ENCODE data around the gene STAMBPL1.

Gene STAMBPL1

DNA sequence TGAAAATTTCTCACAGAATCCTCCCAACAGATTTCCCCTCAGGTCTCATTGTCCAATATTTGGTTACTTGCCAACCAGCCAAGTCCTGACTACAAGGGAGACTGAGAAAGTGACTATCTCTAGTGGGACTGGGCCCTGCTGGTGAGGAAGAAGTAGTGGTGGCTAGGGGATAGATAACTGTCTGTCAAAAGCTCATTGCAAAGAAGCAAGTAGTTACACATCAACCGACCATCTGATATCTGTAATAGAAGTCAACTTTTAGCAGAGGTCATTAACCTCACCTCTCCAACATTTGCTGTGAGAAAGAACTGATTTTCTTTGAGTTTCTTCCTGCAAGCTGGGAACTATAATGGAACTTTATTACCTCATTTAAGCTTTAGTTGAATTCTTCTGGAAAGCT, 15.2 kb downstream of the STAMBPL1 start:
- DNase-seq, result no peak

DNA sequence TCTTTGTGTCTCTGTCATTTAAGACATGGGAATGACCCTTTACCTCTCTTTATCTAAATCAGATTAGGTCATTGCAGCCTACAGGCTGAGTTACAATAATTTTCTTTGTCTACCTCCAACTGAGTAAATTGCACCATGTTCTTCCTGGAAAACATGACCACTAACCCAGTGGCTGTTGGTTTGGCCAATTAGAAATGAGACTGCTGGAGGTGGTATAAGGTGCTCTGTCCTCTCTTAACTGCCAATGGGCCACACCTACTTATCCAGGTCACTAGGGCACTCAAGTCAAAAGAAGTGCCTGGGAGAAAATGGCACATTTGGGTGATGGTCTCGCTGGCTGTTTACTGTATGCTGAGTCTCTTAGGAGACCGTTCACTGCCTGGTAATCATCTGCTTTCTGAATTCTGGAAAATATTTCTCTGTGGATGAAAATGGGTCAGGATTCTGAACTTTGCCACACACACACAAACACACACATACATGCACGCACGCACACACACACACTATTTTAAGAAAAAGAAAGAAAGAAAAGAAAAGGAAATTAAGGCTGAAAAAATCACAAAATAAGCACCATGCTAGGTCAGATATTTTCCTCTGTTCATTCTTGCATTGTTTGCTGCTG, 16.4 kb downstream of the STAMBPL1 start:
- no peak for DNase-seq

GRCh38 chr10:88896994-88897853, 17.2 kb downstream of the STAMBPL1 start:
- peak; percentile 10 for DNase-seq

- no peak for DNase-seq
Observed at GRCh38 chr10:88898727-88899126, 18.7 kb downstream of the STAMBPL1 start.

DNA sequence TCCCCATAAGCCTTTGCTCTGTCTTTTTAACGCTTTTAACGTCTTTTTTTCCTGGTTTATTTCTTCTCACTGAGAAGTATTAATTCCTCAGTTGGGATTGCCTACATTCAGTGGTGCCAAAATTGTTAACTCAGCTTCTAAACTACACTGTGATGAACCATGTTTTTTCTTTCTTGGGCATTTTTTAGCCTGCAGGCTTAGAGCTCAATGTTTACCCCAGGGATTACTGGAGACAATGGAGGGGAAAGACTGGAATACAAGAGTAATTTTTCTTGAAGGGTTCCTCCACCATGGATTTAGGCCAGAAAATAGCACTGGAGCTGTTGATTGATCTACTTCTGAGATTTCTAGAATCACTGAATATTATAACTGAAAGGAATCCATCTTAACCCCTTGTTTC, 19.8 kb downstream of the STAMBPL1 start:
- DNase-seq, result no peak

- no peak for DNase-seq
Observed at GRCh38 chr10:88901206-88901983, 21.4 kb downstream of the STAMBPL1 start.

GRCh38 chr10:88901984-88902789, 22.1 kb downstream of the STAMBPL1 start:
- DNase-seq, result no peak

GRCh38 chr10:88903715-88904114, 23.7 kb downstream of the STAMBPL1 start:
- no peak for DNase-seq

- DNase-seq, result no peak
Observed at GRCh38 chr10:88906921-88907320, 26.9 kb downstream of the STAMBPL1 start.

GRCh38 chr10:88908194-88908593, 28.1 kb downstream of the STAMBPL1 start:
- DNase-seq, result no peak

GRCh38 chr10:88911116-88911515, 31.1 kb downstream of the STAMBPL1 start:
- no peak for DNase-seq

DNA sequence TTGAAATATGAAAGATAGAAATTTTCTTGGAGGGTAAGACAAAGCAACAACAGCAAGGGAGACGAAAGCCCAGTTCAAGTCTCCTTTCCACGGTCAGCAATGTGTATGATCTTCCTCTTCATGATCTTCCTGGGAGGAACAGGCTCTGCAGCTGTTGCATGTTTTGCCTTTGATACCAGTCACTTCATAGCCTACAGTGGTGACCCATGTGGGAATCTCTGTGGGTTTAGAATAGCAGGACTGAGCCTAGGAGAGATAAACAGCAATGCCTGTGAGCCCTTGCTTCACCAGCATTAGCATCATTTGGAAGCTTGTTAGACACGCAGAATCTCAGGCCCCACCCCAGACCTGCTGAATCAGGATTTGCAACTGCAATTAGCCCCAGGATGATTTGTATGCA, 31.8 kb downstream of the STAMBPL1 start:
- DNase-seq, result no peak

- peak; percentile 69 for DNase-seq
Observed at GRCh38 chr10:88913127-88913526, 33.1 kb downstream of the STAMBPL1 start.

- no peak for DNase-seq
Observed at GRCh38 chr10:88913788-88914187, 33.7 kb downstream of the STAMBPL1 start.

GRCh38 chr10:88915781-88916180, 35.7 kb downstream of the STAMBPL1 start:
- no peak for DNase-seq

- DNase-seq, result no peak
Observed at GRCh38 chr10:88916231-88916630, 36.2 kb downstream of the STAMBPL1 start.

DNA sequence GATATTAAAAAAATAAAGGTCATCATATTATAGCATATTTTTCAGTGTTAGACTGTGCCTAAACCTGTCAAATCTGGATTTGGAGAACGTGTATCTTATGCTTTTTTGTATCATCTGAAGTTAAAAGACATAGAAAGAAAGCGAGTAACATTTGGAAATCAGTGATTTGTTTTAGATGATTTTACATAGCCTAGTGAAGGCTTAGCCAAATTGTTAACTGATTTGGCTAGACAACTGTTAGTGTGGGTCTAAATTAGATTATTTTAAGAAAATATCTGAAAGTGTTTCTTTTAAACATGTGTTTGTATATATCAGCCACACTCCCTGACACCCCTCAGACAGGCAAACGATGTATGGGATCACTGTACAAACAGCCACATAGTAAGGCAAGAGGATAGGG, 36.9 kb downstream of the STAMBPL1 start:
- no peak for DNase-seq

- no peak for DNase-seq
Observed at GRCh38 chr10:88918191-88918905, 38.3 kb downstream of the STAMBPL1 start.

DNA sequence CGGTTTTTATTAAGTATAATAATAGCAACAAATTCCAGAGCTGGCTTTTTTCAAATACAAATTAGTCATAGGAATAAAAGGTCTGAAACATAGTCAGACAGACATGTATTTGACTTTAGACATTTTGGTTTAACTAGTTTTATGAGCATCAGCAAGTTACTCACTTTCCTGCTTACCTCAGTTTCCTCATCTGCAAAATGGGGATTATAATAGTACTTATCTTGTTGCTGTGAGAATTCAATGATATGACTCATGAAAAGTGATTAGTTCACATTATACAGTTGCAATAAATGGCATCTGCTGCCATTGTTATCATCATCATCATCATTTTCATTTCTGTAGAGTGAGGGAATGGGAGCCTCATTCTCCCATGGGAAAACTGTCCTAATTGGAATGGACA, 39.0 kb downstream of the STAMBPL1 start:
- no peak for DNase-seq

DNA sequence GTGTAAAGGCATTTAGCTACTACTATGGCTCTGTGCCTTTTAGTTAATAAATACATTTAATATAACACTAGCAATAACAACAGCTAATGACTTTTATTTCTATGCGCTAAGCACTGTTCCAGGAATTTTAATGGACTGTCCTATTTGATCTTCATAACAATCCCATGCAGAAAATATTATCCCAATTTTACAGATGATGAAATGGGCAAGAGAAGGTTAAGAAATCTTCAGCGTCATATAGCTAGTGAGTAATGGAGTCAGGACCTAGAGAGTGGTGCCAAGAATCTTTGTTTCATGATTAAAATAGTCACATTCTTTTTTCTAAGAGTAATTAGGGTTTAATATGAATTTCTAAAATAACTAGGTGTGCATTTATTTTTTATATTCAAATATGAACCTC, 40.2 kb downstream of the STAMBPL1 start:
- no peak for DNase-seq

DNA sequence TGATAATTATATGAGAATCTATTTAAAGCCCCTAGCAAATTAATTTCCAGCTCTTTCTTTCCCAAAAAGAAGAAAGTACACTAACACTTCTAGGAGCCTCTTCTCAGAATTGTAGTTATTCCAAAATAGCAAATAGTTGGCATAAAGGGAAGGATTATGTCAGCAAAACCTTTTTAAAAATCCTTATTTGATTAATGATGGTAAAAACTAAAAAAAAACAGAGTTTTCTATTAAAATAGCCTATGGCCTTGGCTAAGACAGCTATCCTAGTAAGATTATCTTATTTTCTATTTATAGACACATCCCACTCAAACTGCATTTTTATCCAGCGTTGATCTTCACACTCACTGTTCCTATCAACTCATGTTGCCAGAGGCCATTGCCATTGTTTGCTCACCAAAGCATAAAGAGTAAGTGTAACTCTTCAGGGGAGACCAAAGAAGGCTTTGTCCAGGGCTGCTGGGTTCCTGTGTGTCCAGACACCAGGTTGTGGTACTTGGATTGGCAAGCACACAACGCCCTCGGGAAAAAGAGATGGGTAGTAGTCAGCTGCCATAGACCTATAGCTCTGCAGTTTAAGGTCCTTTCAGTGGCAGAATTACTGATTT, 41.0 kb downstream of the STAMBPL1 start:
- no peak for DNase-seq

GRCh38 chr10:88922041-88922440, 42.0 kb downstream of the STAMBPL1 start:
- DNase-seq, result no peak

Measured in DMS53 (cell line).